Calu3 (cell line): Measurements from ENCODE around the gene EFHC2. TPM values are rescaled to one million over a fixed set of nuclear protein-coding genes. Genes with fewer than 3 reads are reported as not detected.

Experiments
- BruUV-seq: library from RNA; stranded (reverse); fragments of 400-500 nt; replicated peaks from 2 replicates; lab custom pipeline; 2021; lab: Mats Ljungman, UMichigan
- CTCF ChIA-PET: fragments of 300-600 bp; sonication (Branson Sonifier 250); formaldehyde crosslinking; loops from one replicate; lab custom pipeline; 2022; ENCODE audit warnings: antibody characterized with exemption; lab: Charles Lee
- DNase-seq: peaks from one replicate; pipeline ENCODE4 v3.0.0; 2022
- H3K27ac Mint-ChIP-seq: one replicate; pipeline ENCODE4 v1.8.0; 2022; ENCODE audit warnings: mixed read lengths; ENCODE audit not compliant: unreplicated experiment
- H3K27me3 Mint-ChIP-seq: one replicate; pipeline ENCODE4 v1.8.0; 2022; ENCODE audit warnings: mixed read lengths; ENCODE audit not compliant: unreplicated experiment
- H3K36me3 Mint-ChIP-seq: one replicate; pipeline ENCODE4 v1.8.0; 2022; ENCODE audit warnings: mild to moderate bottlenecking, moderate library complexity, mixed read lengths; ENCODE audit not compliant: insufficient read depth, unreplicated experiment
- H3K4me1 Mint-ChIP-seq: one replicate; pipeline ENCODE4 v1.8.0; 2022; ENCODE audit warnings: mild to moderate bottlenecking, low read depth, mixed read lengths; ENCODE audit not compliant: unreplicated experiment
- H3K4me3 Mint-ChIP-seq: one replicate; pipeline ENCODE4 v1.8.0; 2022; ENCODE audit warnings: mild to moderate bottlenecking, low read depth, moderate library complexity, mixed read lengths; ENCODE audit not compliant: unreplicated experiment
- H3K9me3 Mint-ChIP-seq: one replicate; pipeline ENCODE4 v1.8.0; 2022; ENCODE audit warnings: low read depth, mixed read lengths; ENCODE audit not compliant: unreplicated experiment
- CTCF ChIP-seq: fragments of 200-600 bp; IDR thresholded peaks from one replicate; pipeline ENCODE4 v1.8.0; 2022; ENCODE audit warnings: antibody characterized with exemption; ENCODE audit not compliant: unreplicated experiment
- intact Hi-C: fragments of 100-400 bp; cut with micrococcal nuclease; formaldehyde crosslinking; loops from one replicate; pipeline ENCODE4 v1.10.0; 2022; ENCODE audit not compliant: unreplicated experiment
- total RNA-seq: library from RNA; stranded (reverse); gene quantifications from 2 replicates; pipeline ENCODE4 v1.2.3, GENCODE V29; 2022

EFHC2 gene
- total RNA-seq, 1 experiment from 2014 or later, result 1.7 TPM

- no peak for TF ChIP-seq CTCF
- Mint-ChIP-seq H3K4me1 (no peaks in the 10 kb centered on the region), H3K27ac (no peak overlapping the region), H3K9me3 (no peaks in the 10 kb centered on the region), H3K4me3 (no peak overlapping the region), H3K27me3 (no peaks in the 10 kb centered on the region), H3K36me3 (no peaks in the 10 kb centered on the region)
- DNase-seq, result no peak
- CTCF ChIA-PET, result no interaction called here
- intact Hi-C loops, result no loop called here
- BruUV-seq, result no TSS peak
Observed at GRCh38 chrX:44130189-44130588, 213.3 kb downstream of the EFHC2 start.

- H3K27ac Mint-ChIP-seq, result no peak overlapping the region
- intact Hi-C loops, result no loop called here
- H3K27me3 Mint-ChIP-seq, result no peaks in the 10 kb centered on the region
- CTCF ChIA-PET, result no interaction called here
- H3K9me3 Mint-ChIP-seq, result peaks cover 2% of the 10 kb centered on the region
- no TSS peak for BruUV-seq
- no peaks in the 10 kb centered on the region for H3K4me1 Mint-ChIP-seq
- no peak for TF ChIP-seq CTCF
- no peak overlapping the region for H3K4me3 Mint-ChIP-seq
- no peak for DNase-seq
- no peaks in the 10 kb centered on the region for H3K36me3 Mint-ChIP-seq
Observed at GRCh38 chrX:44113337-44113736, 230.1 kb downstream of the EFHC2 start.

GRCh38 chrX:44106864-44107263 lies 236.6 kb downstream of the EFHC2 start:
- CTCF ChIA-PET, result interaction anchor here (0.6 kb wide), 1 partner anchor 26 kb away, joined by 4 read pairs; no protein-coding TSS in a partner anchor
- Mint-ChIP-seq H3K27me3 (no peaks in the 10 kb centered on the region), H3K27ac (no peak overlapping the region), H3K9me3 (peaks cover 7% of the 10 kb centered on the region), H3K36me3 (no peaks in the 10 kb centered on the region), H3K4me1 (no peaks in the 10 kb centered on the region), H3K4me3 (no peak overlapping the region)
- intact Hi-C loops, result no loop called here
- no TSS peak for BruUV-seq
- DNase-seq, result no peak
- no peak for TF ChIP-seq CTCF

GRCh38 chrX:44105228-44105913 lies 238.1 kb downstream of the EFHC2 start:
- no TSS peak for BruUV-seq
- intact Hi-C loops, result no loop called here
- Mint-ChIP-seq H3K27ac (no peak overlapping the region), H3K27me3 (no peaks in the 10 kb centered on the region), H3K4me1 (peaks cover 8% of the 10 kb centered on the region), H3K36me3 (no peaks in the 10 kb centered on the region), H3K9me3 (peaks cover 7% of the 10 kb centered on the region), H3K4me3 (no peak overlapping the region)
- CTCF ChIA-PET, result no interaction called here
- no peak for TF ChIP-seq CTCF
- no peak for DNase-seq
